Measurements from ENCODE around the gene CHID1. TPM values are rescaled to one million over a fixed set of nuclear protein-coding genes. Genes with fewer than 3 reads are reported as not detected.

Gene CHID1
- total RNA-seq, 1 donor from 2014 or later = 88.3 TPM

GRCh38 chr11:947744-948143 is 37.1 kb upstream of the CHID1 start:
- Mint-ChIP-seq H3K27ac (no peak overlapping the region), H3K4me3 (no peak overlapping the region), H3K27me3 (ENCODE audit: low read depth) (no peaks in the 10 kb centered on the region), H3K36me3 (peaks cover 27% of the 10 kb centered on the region), H3K4me1 (peaks cover 28% of the 10 kb centered on the region), H3K9me3 (peaks cover 9% of the 10 kb centered on the region)
- no peak for DNase-seq (ENCODE audit: low spot score in 2 of 2, unreplicated experiment in 2 of 2)
- TF ChIP-seq CTCF (IDR thresholded peaks at IDR 0.05; ENCODE audit: unreplicated experiment) = no peak

GRCh38 chr11:945986-946385 is 35.4 kb upstream of the CHID1 start:
- Mint-ChIP-seq H3K27me3 (ENCODE audit: low read depth) (no peaks in the 10 kb centered on the region), H3K4me3 (no peak overlapping the region), H3K36me3 (peaks cover 27% of the 10 kb centered on the region), H3K9me3 (peaks cover 9% of the 10 kb centered on the region), H3K4me1 (peaks cover 28% of the 10 kb centered on the region), H3K27ac (peak overlapping the region; percentile 30)
- TF ChIP-seq CTCF (IDR thresholded peaks at IDR 0.05; ENCODE audit: unreplicated experiment) = no peak
- DNase-seq (ENCODE audit: low spot score in 2 of 2, unreplicated experiment in 2 of 2) = no peak

- H3K27ac Mint-ChIP-seq = peak overlapping the region; percentile 9
- H3K36me3 Mint-ChIP-seq = peaks cover 22% of the 10 kb centered on the region
- H3K27me3 Mint-ChIP-seq (ENCODE audit: low read depth) = no peaks in the 10 kb centered on the region
- H3K4me1 Mint-ChIP-seq = peaks cover 32% of the 10 kb centered on the region
- TF ChIP-seq CTCF (IDR thresholded peaks at IDR 0.05; ENCODE audit: unreplicated experiment) = no peak
- peaks cover 8% of the 10 kb centered on the region for H3K9me3 Mint-ChIP-seq
- DNase-seq (ENCODE audit: low spot score in 2 of 2, unreplicated experiment in 2 of 2) = no peak
- no peak overlapping the region for H3K4me3 Mint-ChIP-seq
Observed at GRCh38 chr11:944711-945470, 34.3 kb upstream of the CHID1 start.

- TF ChIP-seq CTCF (IDR thresholded peaks at IDR 0.05; ENCODE audit: unreplicated experiment) = no peak
- peaks cover 6% of the 10 kb centered on the region for H3K36me3 Mint-ChIP-seq
- H3K27me3 Mint-ChIP-seq (ENCODE audit: low read depth) = no peaks in the 10 kb centered on the region
- peaks cover 1% of the 10 kb centered on the region for H3K9me3 Mint-ChIP-seq
- DNase-seq (ENCODE audit: low spot score in 2 of 2, unreplicated experiment in 2 of 2) = no peak
- H3K27ac Mint-ChIP-seq = peak overlapping the region; percentile 27
- no peak overlapping the region for H3K4me3 Mint-ChIP-seq
- peaks cover 34% of the 10 kb centered on the region for H3K4me1 Mint-ChIP-seq
Observed at GRCh38 chr11:942823-943222, 32.2 kb upstream of the CHID1 start.

GRCh38 chr11:940496-941135 is 30.0 kb upstream of the CHID1 start:
- Mint-ChIP-seq H3K9me3 (no peaks in the 10 kb centered on the region), H3K27me3 (ENCODE audit: low read depth) (no peaks in the 10 kb centered on the region), H3K27ac (peak overlapping the region; percentile 28), H3K4me1 (peaks cover 27% of the 10 kb centered on the region), H3K36me3 (peaks cover 8% of the 10 kb centered on the region), H3K4me3 (no peak overlapping the region)
- DNase-seq (ENCODE audit: low spot score in 2 of 2, unreplicated experiment in 2 of 2) = no peak
- TF ChIP-seq CTCF (IDR thresholded peaks at IDR 0.05; ENCODE audit: unreplicated experiment) = no peak
